Activated CD8-positive, alpha-beta memory T cell treated with anti-CD3 and anti-CD28 coated beads for 48 hours (primary cell): Measurements from ENCODE around the gene SPECC1L.

ENCODE experiments used
- DNase-seq, 3 experiments: peaks; one replicate each; pipeline ENCODE4 v3.0.0-alpha.2; 2020; ENCODE audit warnings: low read depth in 2 of 3, low spot score in 2 of 3

SPECC1L gene

GRCh38 chr22:24322522-24322921 is 51.9 kb downstream of the SPECC1L start:
- DNase-seq = no peak

DNA sequence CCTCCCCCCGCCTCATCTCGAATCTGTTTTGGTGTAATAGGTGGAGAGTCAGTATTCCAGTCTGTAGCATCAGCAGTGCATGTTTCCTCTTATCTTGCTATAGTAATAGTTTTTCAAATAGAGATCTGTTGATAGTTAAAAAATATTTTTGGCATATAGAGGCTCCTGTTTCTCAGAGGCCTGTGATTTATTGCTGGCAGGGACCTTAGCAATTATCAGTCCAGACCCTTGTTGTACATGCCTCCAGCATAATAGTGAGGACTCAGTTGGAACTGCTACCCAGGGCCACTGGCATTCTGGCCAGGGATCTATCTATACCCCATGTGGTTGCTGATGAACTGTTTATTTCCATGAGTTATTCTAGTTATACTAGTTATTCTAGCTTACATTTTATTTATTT is 52.6 kb downstream of the SPECC1L start:
- DNase-seq = no peak

GRCh38 chr22:24323695-24324094 is 53.1 kb downstream of the SPECC1L start:
- no peak for DNase-seq

DNA sequence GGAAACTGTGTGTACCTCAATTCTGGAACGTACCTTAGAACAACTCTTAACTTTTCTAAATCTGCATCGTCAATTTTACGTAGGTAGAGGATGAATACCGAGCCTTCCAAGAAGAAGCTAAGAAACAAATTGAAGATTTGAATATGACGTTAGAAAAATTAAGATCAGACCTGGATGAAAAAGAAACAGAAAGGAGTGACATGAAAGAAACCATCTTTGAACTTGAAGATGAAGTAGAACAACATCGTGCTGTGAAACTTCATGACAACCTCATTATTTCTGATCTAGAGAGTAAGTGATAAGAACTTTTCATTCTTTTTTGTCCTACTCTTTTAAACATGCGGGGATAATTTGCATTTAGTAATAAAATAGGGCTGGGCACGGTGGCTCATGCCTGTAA is 53.5 kb downstream of the SPECC1L start:
- DNase-seq = no peak

DNA sequence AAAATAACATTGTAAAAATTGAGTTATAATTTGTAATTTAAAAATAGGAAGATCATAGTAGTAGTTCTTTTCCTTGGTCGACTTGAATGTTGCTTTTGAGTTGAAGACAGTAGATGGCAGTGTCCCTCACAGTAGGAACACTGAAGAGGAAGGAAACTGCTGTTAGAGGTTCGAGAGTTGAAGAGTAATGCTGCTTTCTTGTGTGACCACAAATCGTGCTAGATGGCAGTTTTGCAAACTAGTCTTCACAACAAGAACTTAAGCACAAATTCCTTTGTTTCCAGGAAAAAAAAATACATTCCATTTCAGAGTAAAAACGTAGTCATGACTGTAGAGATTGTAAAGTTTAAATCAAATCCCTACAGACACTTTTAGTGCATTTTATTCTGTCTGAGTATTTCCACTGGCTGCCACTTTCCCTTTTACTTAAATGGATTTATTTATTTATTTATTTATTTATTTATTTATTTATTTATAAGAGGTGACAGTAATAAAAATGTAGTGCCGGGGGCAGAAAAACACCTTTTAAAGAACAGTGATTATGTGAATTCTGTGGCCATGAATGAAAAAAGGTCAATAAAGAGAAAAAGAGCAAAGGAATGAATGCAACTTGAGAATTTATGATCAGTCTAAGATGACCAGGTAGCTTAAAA is 54.6 kb downstream of the SPECC1L start:
- DNase-seq = no peak

GRCh38 chr22:24326266-24326665 is 55.6 kb downstream of the SPECC1L start:
- no peak for DNase-seq

GRCh38 chr22:24327832-24328231 is 57.2 kb downstream of the SPECC1L start:
- no peak for DNase-seq

DNA sequence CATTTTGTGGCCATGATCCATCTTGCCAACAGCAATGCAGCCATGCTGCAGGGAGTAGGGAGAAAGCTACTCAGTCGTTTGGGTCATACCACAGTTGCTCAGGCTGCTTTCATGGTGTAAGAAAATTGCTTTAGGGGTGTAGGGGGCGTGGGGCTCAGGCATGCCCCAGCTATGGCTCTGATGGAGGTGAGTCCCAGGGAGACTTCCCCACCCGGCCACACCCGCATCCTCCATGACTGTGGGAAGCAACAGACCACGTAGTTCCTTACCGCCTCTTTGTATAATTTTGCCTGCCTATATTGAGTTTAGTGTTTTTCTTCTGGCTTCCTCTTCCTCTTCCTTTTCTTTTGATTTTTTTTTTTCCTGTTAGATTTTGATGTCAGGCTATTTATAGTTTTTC is 58.8 kb downstream of the SPECC1L start:
- no peak for DNase-seq

GRCh38 chr22:24330636-24331035 is 60.0 kb downstream of the SPECC1L start:
- DNase-seq = no peak

- DNase-seq = no peak
These were observed 61.1 kb downstream of the SPECC1L start for GRCh38 chr22:24331468-24332440.

DNA sequence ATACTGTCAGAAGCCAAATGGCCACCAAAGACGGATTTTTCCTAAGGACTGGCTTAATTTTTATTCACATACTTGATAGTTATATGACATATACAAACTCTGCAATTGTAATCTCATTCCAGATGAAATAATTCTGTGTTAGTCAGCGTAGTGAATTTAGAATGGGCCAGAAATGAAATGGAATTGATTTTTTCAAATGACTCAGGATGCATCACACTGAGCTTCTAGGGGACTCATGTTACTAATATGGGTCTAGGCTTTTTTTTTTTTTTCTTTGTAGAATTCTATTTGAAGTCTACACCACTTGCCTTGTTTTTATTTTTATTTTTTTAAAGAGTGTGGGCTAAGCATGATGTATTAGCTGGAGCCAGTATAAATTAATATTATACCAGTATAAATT is 62.7 kb downstream of the SPECC1L start:
- no peak for DNase-seq

- DNase-seq = no peak
These were observed 64.9 kb downstream of the SPECC1L start for GRCh38 chr22:24335496-24335895.

DNA sequence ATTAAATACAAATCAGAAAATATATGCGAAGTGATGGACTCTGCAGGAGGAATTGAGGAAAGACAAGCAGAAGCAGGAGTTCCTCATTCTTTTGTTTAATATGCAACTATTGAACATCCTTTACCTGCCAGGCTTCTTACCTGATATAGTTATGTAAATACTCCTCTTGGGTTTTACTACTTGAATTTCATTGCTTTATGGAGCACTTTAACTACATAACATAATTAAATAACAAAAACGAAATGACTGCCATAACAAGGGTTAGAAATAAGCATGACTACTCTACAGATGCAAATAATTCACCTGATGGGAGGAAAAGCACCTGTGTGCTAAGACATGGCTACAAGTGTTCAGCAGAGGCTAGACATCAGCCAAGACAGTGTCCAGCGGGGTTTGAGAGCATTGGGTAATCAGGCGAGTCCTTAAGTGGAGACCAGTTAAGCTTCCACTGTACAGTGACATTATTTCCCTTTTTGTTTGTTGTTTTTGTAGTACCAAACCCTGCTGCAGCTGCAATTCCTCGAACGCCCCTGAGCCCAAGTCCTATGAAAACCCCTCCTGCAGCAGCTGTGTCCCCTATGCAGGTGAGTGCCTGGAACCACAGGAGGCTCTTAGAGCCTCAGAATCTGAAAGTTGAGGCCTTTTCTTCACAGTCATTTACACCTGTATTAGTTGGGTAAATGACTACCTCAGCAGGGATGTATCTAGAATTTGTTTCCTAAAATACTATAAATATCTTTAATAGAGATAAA is 67.4 kb downstream of the SPECC1L start:
- DNase-seq = no peak

GRCh38 chr22:24338726-24339451 is 68.3 kb downstream of the SPECC1L start:
- DNase-seq = no peak

GRCh38 chr22:24339452-24339747 is 68.8 kb downstream of the SPECC1L start:
- DNase-seq = no peak

- no peak for DNase-seq
These were observed 71.0 kb downstream of the SPECC1L start for GRCh38 chr22:24341627-24342026.

DNA sequence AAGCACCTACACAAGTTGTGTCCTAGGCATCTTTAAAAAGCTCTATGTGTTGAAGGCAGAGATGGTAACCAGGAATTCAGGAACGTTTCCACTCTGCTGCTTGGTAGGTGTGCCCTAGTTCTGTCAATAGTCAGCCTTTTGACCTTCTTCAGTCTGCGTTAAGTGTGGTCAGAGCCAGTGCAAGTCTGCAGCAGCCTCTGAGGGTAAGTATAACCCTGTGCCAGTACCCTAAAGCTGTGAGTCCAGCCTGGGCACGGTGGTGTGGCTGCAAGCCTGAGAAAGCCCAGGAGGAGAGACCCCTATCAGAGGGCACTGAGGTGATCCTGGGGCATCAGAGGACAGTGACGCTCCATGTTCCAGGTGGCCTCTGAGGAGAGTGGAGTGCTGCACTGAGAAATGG is 80.0 kb downstream of the SPECC1L start:
- DNase-seq = no peak

DNA sequence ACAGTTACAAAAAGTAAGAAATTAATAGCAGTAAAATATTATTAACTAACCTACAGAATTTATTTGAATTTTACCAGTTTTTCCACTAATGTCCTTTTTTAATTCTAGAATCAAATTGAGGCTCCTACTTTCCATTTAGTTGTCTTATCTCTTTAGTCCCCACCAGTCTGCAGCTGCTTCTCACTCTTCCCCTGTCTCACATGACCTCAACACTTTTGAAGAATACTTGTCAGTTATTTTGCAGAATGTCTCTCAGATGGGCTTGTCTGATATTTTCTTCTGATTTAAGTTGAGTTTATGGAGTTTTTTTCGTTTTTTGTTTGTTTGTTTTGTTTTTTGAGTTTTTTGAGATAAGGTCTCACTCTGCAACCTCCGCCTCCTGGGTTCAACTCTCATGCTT is 82.5 kb downstream of the SPECC1L start:
- DNase-seq = no peak

- DNase-seq = no peak
These were observed 84.9 kb downstream of the SPECC1L start for GRCh38 chr22:24355574-24355973.

GRCh38 chr22:24357547-24357946 is 86.9 kb downstream of the SPECC1L start:
- DNase-seq = no peak

DNA sequence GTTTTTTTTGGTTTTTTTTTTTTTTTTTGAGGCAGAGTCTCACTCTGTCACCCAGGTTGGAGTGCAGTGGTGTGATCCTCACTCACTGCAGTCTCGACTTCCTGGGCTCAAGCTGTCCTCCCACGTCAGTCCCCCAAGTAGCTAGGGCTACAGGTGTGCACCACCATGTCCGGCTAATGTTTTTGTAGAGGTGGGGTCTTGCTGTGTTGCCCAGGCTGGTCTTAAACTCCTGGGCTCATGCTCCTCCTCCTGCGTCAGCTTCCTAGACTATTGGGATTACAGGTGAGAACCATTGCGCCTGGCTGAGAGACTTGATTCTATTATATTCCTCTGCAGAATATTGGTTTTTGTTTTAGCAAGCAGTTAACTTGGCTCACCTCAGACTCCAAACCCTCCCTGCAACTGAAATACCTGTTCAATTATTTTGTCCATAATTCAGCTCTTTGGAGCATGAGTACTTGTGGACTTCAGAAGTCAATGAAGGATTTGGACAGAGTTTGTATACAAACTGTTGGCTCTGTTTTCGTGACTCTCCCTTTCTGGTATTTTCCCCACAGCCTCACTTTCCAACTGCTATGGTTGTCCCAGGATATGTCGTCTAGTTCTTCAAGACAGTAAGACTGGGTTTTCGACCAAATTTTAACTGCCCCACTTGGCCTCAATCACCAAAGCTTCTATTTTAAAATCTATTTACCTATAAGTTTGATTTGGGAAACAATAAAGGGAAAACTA is 87.6 kb downstream of the SPECC1L start:
- no peak for DNase-seq
